ENCODE data around the gene STK32C. TPM values are rescaled to one million over a fixed set of nuclear protein-coding genes. Genes with fewer than 3 reads are reported as not detected.

Gene STK32C
- total and polyA plus RNA-seq, 2 donors (not counting 1 experiment from before 2014, with no cell fraction given), result 9.9 to 16.8 TPM

DNA sequence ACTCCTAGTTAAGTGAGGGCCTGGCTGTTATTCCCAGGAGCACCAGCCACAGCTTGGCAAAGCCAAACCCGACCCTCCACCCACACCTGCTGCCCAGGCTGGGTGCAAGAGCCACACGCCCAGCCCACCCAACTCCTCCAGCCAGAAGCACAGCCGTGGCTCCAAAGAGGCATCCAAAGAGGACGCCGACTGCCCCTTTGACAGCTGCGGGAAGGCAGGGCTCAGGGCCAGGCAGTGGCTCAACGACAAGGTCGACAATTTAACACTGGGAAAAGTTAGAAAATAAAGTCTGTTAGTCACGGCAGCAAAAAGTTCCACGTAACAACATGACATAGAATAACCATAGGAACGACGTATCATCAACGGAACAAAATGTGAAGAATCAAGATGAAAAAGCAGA lies 66.7 kb downstream of the STK32C start:
- no peak for ATAC-seq (ENCODE audit: low read depth)
- Histone ChIP-seq H3K4me3 (ENCODE audit: control extremely low read depth in 1 of 5, extremely low read depth in 1 of 5, insufficient read depth in 1 of 5, low read depth in 2 of 5, low read length in 4 of 5) (no peak overlapping the region), H3K36me3 (replicated peaks in 1 of 2; ENCODE audit: control extremely low read depth in 1 of 2, control insufficient read depth in 1 of 2, extremely low read depth in 1 of 2, insufficient read depth in 2 of 2, low read length in 1 of 2) (no peaks in the 10 kb centered on the region), H3K4me2 (replicated peaks; ENCODE audit: low read depth, low read length, poor library complexity, severe bottlenecking) (no peak overlapping the region), H3K9ac (ENCODE audit: low read length) (no peak overlapping the region), H3K27me3 (replicated peaks in 1 of 4; ENCODE audit: control extremely low read depth in 1 of 4, control insufficient read depth in 3 of 4, insufficient read depth in 4 of 4, low read length in 3 of 4) (no peaks in the 10 kb centered on the region), H3K9me3 (ENCODE audit: control extremely low read depth in 1 of 3, control insufficient read depth in 2 of 3, insufficient read depth in 1 of 3, low read length in 2 of 3) (no peaks in the 10 kb centered on the region), H2AFZ (ENCODE audit: insufficient read depth, low read depth, low read length, poor library complexity, severe bottlenecking) (no peak overlapping the region), H4K20me1 (ENCODE audit: control insufficient read depth, insufficient read depth, low read length, poor library complexity, severe bottlenecking) (no peaks in the 10 kb centered on the region), H3K4me1 (ENCODE audit: control insufficient read depth in 2 of 2, insufficient read depth in 2 of 2, low read length in 2 of 2) (no peaks in the 10 kb centered on the region), H3K27ac (ENCODE audit: low read length in 2 of 2) (no peak overlapping the region), H3K79me2 (ENCODE audit: control insufficient read depth, insufficient read depth, low read length) (no peaks in the 10 kb centered on the region)
- 84% methylated on average over 11 of the region's 13 CpGs for WGBS (ENCODE audit: insufficient coverage)
- intact Hi-C loops (cut with micrococcal nuclease), result no loop called here
- Mint-ChIP-seq H3K9me3 (ENCODE audit: insufficient read depth) (no peaks in the 10 kb centered on the region), H3K27me3 (no peaks in the 10 kb centered on the region), H3K27ac (no peak overlapping the region), H3K4me3 (no peak overlapping the region), H3K4me1 (no peaks in the 10 kb centered on the region)
- ChIA-PET POLR2A (no interaction called here), CTCF (no interaction called here)
- TF ChIP-seq, protein P1, sequence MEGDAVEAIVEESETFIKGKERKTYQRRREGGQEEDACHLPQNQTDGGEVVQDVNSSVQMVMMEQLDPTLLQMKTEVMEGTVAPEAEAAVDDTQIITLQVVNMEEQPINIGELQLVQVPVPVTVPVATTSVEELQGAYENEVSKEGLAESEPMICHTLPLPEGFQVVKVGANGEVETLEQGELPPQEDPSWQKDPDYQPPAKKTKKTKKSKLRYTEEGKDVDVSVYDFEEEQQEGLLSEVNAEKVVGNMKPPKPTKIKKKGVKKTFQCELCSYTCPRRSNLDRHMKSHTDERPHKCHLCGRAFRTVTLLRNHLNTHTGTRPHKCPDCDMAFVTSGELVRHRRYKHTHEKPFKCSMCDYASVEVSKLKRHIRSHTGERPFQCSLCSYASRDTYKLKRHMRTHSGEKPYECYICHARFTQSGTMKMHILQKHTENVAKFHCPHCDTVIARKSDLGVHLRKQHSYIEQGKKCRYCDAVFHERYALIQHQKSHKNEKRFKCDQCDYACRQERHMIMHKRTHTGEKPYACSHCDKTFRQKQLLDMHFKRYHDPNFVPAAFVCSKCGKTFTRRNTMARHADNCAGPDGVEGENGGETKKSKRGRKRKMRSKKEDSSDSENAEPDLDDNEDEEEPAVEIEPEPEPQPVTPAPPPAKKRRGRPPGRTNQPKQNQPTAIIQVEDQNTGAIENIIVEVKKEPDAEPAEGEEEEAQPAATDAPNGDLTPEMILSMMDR (IDR thresholded peaks at IDR 0.05), result no peak
- TF ChIP-seq EZH2 (IDR thresholded peaks at IDR 0.05; ENCODE audit: borderline replicate concordance, insufficient read depth, low read depth, low read length, poor library complexity, severe bottlenecking), result no peak
- DNase-seq, result no peak

DNA sequence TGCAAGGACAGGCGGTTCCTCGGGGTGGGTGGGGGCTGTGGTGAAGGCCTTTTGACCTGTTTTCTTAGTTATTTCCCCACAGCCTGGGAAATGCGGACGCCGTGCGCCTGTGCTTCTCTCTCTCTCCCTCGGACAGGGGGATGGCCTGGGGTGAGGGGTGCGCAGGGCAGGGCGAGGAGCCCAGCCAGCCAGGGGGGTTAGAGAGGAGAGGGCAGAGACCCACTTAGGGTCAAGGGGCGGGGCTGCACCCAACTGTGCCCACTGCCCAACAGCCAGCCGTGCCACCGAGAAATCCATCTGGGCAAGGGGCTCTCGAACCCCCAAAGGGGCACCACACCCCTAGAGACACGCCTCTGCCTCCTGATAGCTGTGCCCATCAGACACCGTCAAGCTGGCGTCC lies 67.2 kb downstream of the STK32C start:
- CTCF ChIA-PET, result no interaction called here
- 92% methylated on average over 11 of the region's 16 CpGs for WGBS (ENCODE audit: insufficient coverage)
- Mint-ChIP-seq H3K27ac (no peak overlapping the region), H3K9me3 (ENCODE audit: insufficient read depth) (no peaks in the 10 kb centered on the region), H3K27me3 (no peaks in the 10 kb centered on the region), H3K4me1 (no peaks in the 10 kb centered on the region), H3K4me3 (no peak overlapping the region)
- no peak overlapping the region for H2AFZ ChIP-seq (ENCODE audit: insufficient read depth, low read depth, low read length, poor library complexity, severe bottlenecking)
- H3K36me3 ChIP-seq (replicated peaks in 1 of 2; ENCODE audit: control extremely low read depth in 1 of 2, control insufficient read depth in 1 of 2, extremely low read depth in 1 of 2, insufficient read depth in 2 of 2, low read length in 1 of 2), result no peaks in the 10 kb centered on the region
- no peaks in the 10 kb centered on the region for H3K79me2 ChIP-seq (ENCODE audit: control insufficient read depth, insufficient read depth, low read length)
- no peaks in the 10 kb centered on the region for H4K20me1 ChIP-seq (ENCODE audit: control insufficient read depth, insufficient read depth, low read length, poor library complexity, severe bottlenecking)
- DNase-seq, result no peak
- POLR2A ChIA-PET, result no interaction called here
- intact Hi-C loops (cut with micrococcal nuclease), result no loop called here
- TF ChIP-seq EZH2 (IDR thresholded peaks at IDR 0.05; ENCODE audit: borderline replicate concordance, insufficient read depth, low read depth, low read length, poor library complexity, severe bottlenecking), result no peak
- TF ChIP-seq, protein P1 (IDR thresholded peaks at IDR 0.05), result no peak
- no peak overlapping the region for H3K4me2 ChIP-seq (replicated peaks; ENCODE audit: low read depth, low read length, poor library complexity, severe bottlenecking)
- H3K4me3 ChIP-seq (ENCODE audit: control extremely low read depth in 1 of 5, extremely low read depth in 1 of 5, insufficient read depth in 1 of 5, low read depth in 2 of 5, low read length in 4 of 5), result no peak overlapping the region
- no peak overlapping the region for H3K9ac ChIP-seq (ENCODE audit: low read length)
- ATAC-seq (ENCODE audit: low read depth), result no peak
- H3K9me3 ChIP-seq (ENCODE audit: control extremely low read depth in 1 of 3, control insufficient read depth in 2 of 3, insufficient read depth in 1 of 3, low read length in 2 of 3), result no peaks in the 10 kb centered on the region
- H3K27me3 ChIP-seq (replicated peaks in 1 of 4; ENCODE audit: control extremely low read depth in 1 of 4, control insufficient read depth in 3 of 4, insufficient read depth in 4 of 4, low read length in 3 of 4), result no peaks in the 10 kb centered on the region
- H3K4me1 ChIP-seq (ENCODE audit: control insufficient read depth in 2 of 2, insufficient read depth in 2 of 2, low read length in 2 of 2), result no peaks in the 10 kb centered on the region
- H3K27ac ChIP-seq (ENCODE audit: low read length in 2 of 2), result no peak overlapping the region

Data from B cell (primary cell).